Erythroblast (primary cell): Measurements from ENCODE around the gene S1PR4.

Source experiments
- GATA1 ChIP-seq: IDR thresholded peaks from 2 replicates; pipeline ENCODE4 v1.6.1; 2011; ENCODE audit warnings: low read depth, mild to moderate bottlenecking, control low read depth, low read length, moderate library complexity
- POLR2A ChIP-seq: IDR thresholded peaks from 2 replicates; pipeline ENCODE4 v1.6.1; 2011; ENCODE audit warnings: mild to moderate bottlenecking, low read length

DNA sequence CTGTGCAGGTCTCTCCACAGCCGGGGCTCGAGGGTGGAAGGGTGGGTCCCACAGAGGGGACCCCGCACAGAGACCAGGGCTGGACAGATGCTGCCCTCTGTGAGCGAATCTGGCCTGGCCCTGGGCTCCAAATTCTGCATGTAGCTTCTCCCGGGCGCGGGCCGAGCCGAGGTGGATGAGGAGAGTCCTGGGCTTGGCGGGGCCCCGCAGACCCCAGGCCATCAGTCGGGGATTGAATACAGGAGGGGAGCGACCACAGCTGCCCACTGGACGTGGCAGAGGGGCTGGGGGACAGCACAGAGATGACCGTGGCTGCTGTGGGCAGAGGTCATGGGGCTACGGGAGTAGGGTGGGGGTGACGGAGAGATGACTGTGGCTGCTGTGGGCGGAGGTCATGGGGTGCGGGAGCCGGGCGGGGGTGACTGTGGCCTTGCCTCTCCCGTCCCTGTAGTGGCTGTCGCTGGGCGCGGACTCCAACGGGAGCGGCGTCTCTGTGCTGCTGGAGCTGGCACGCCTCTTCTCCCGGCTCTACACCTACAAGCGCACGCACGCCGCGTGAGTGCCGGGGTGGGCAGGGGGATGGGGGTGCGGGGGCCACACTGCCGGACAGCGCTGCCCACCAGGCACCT lies 22.6 kb downstream of the S1PR4 start:
- TF ChIP-seq POLR2A (no peak), GATA1 (no peak)
